Pancreas (tissue), 10 donors: ENCODE data around the gene DUSP1. TPM values are rescaled to one million over a fixed set of nuclear protein-coding genes. Genes with fewer than 3 reads are reported as not detected.
A peak's percentile ranks its signal among the peaks of the same experiment; 100 is the strongest.

ENCODE experiments used
- ATAC-seq, 4 donors: fragments of 200-7000 bp; cut with Tn5 transposase; one replicate each; pipeline versions ENCODE4 v1.8.0 to v1.9.1; 2020; ENCODE audit warnings: mild to moderate bottlenecking in 4 of 4, moderate library complexity in 4 of 4
- DNase-seq, 6 donors: peaks; one replicate each; pipeline ENCODE4 v3.0.0-alpha.2; 2020
- FAIRE-seq: peaks from 2 replicates; lab custom pipeline; 2012; peaks lifted over from hg19 to GRCh38; lab: Jason Lieb, UNC
- H3K27ac ChIP-seq, 4 donors: fragments of 200-600 bp; sonication (generic); 1 replicate in 3 of 4; 2 replicates in 1 of 4; pipeline versions ENCODE4 v1.5.0 to v1.8.0; 2020
- H3K27me3 ChIP-seq, 4 donors: fragments of 200-600 bp; one replicate each; pipeline ENCODE4 v1.8.0; 2021
- H3K36me3 ChIP-seq, 3 donors: fragments of 200-600 bp; sonication (generic) in 1 of 3; one replicate each; pipeline versions ENCODE4 v1.5.0 to v1.8.0; 2020 to 2021
- H3K4me1 ChIP-seq, 3 donors: fragments of 200-600 bp; one replicate each; pipeline ENCODE4 v1.8.0; 2021
- H3K4me3 ChIP-seq, 4 donors: fragments of 200-600 bp; sonication (generic) in 2 of 4; one replicate each; pipeline versions ENCODE4 v1.5.0 to v1.8.0; 2020 to 2021
- H3K9me3 ChIP-seq, 4 donors: fragments of 200-600 bp; one replicate each; pipeline ENCODE4 v1.8.0; 2021
- CTCF ChIP-seq, 4 donors: fragments of 200-600 bp; sonication (generic) in 3 of 4; IDR thresholded peaks; one replicate each; pipeline versions ENCODE4 v1.5.0 to v1.8.0; 2021; ENCODE audit warnings: antibody characterized with exemption in 4 of 4
- WGBS, 2 donors: extraction: QIAGEN DNeasy Blood & Tissue Kit; methylation state at CpG; one replicate each; pipeline ENCODE4 v1.1.7; 2013; 5-methylcytosine and 5-hydroxymethylcytosine counted together
- intact Hi-C, 3 donors: fragments of 100-400 bp; cut with DNase I; formaldehyde crosslinking; loops; one replicate each; pipeline versions ENCODE4 v1.11.1 to v1.14.2; 2022
- polyA plus RNA-seq, 2 donors: library from polyadenylated mRNA; stranded (reverse); fragments of 200-250 nt; gene quantifications; one replicate each; pipeline ENCODE4 v1.2.3, GENCODE V29; 2013
- total RNA-seq, 6 donors: library from RNA; stranded (reverse); fragmentation: NEBNext Ultra II Directional in 4 of 6; extraction: Animal tissue kit (Norgen Biotek cat#: 25700) in 4 of 6; gene quantifications; one replicate each; pipeline versions ENCODE4 v1.2.1 to v1.2.4, GENCODE V29; 2021 to 2023
- donor health status: healthy with polysubstance abuse.
- donor health status: DM: no; HTN: no; CAD: no; lungs with moderate emphysema.
- donor health status: DM: no; HTN: no; CAD: no.
- donor health status: control.
- donor health status: control.
- donor health status: Bipolar disorder and iron deficiency.
- donor health status: DM: yes; HTN: yes; CAD: no.
- donor health status: DM: no; HTN: no; CAD: no.
- donor health status: DM: no; HTN: no; CAD: no.
- donor health status: DM: yes; HTN: yes; CAD: no.

The DUSP1 gene
- total and polyA plus RNA-seq, 8 donors = 18.6 to 198 (median 55.5) TPM

GRCh38 chr5:172758077-172758833 is 12.7 kb downstream of the DUSP1 start:
- peak in 3 of 4 donors; percentile 39 to 82 (median 54) for ATAC-seq
- no peak for TF ChIP-seq CTCF (IDR thresholded peaks at IDR 0.05)
- Histone ChIP-seq H3K9me3 (no peaks in the 10 kb centered on the region), H3K27ac (no peak overlapping the region), H3K4me3 (no peak overlapping the region), H3K36me3 (no peaks in the 10 kb centered on the region), H3K4me1 (no peaks in the 10 kb centered on the region), H3K27me3 (no peaks in the 10 kb centered on the region)
- no peak for DNase-seq
- FAIRE-seq = no peak
- WGBS, 2 donors = 74 to 79% methylated on average over 19 of the region's 19 CpGs
- intact Hi-C loops = no loop called here

- intact Hi-C loops = no loop called here
- no peak for TF ChIP-seq CTCF (IDR thresholded peaks at IDR 0.05)
- H3K27me3 ChIP-seq = no peaks in the 10 kb centered on the region
- FAIRE-seq (no peak), ATAC-seq (no peak), DNase-seq (no peak)
- H3K9me3 ChIP-seq = no peaks in the 10 kb centered on the region
- H3K36me3 ChIP-seq = no peaks in the 10 kb centered on the region
- no peak overlapping the region for H3K4me3 ChIP-seq
- no peaks in the 10 kb centered on the region for H3K4me1 ChIP-seq
- H3K27ac ChIP-seq = no peak overlapping the region
- 84 to 86% methylated on average over 9 of the region's 9 CpGs for WGBS, 2 donors
These were observed 13.5 kb downstream of the DUSP1 start for GRCh38 chr5:172757394-172758010.

- Histone ChIP-seq H3K36me3 (no peaks in the 10 kb centered on the region), H3K4me1 (no peaks in the 10 kb centered on the region), H3K27me3 (no peaks in the 10 kb centered on the region), H3K27ac (no peak overlapping the region), H3K4me3 (no peak overlapping the region), H3K9me3 (no peaks in the 10 kb centered on the region)
- DNase-seq = no peak
- TF ChIP-seq CTCF (IDR thresholded peaks at IDR 0.05) = no peak
- no peak for ATAC-seq
- no peak for FAIRE-seq
- WGBS, 2 donors = 76 to 80% methylated on average over 10 of the region's 10 CpGs
- intact Hi-C loops = no loop called here
These were observed 14.1 kb downstream of the DUSP1 start for GRCh38 chr5:172756764-172757393.

- Histone ChIP-seq H3K4me1 (no peaks in the 10 kb centered on the region), H3K4me3 (no peak overlapping the region), H3K36me3 (no peaks in the 10 kb centered on the region), H3K27ac (no peak overlapping the region), H3K27me3 (no peaks in the 10 kb centered on the region), H3K9me3 (no peaks in the 10 kb centered on the region)
- WGBS, 2 donors = 86 to 92% methylated on average over 6 of the region's 6 CpGs
- intact Hi-C loops = no loop called here
- no peak for ATAC-seq
- no peak for DNase-seq
- TF ChIP-seq CTCF (IDR thresholded peaks at IDR 0.05) = no peak
- FAIRE-seq = no peak
These were observed 16.2 kb downstream of the DUSP1 start for GRCh38 chr5:172754596-172755356.
